Fibroblast of the conjunctiva (primary cell): Measurements from ENCODE around the gene CTPS1.

Source experiments
- DNase-seq: peaks from one replicate; pipeline ENCODE4 v3.0.0-alpha.2; 2010; ENCODE audit warnings: low read depth

CTPS1 gene

DNA sequence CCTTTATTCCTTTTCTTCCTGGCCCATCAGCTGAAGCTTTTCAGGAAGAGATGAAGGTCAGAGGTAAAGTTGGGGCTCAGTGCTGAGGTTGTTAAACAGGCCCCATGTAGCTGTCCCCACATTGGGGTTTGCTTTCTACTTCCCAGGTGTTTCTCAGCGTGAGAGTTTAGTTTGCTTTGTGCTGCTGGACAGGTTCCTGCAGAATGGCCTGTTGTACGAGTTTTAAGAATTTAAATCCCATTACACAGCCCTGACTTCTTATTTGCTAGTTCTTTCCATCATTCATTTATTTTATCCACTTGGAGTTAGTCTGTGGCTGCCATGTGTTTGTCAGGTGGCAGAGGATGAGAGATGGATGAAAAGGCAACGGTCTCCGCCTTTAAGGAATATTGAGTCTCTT lies 19.2 kb downstream of the CTPS1 start:
- DNase-seq, result no peak

DNA sequence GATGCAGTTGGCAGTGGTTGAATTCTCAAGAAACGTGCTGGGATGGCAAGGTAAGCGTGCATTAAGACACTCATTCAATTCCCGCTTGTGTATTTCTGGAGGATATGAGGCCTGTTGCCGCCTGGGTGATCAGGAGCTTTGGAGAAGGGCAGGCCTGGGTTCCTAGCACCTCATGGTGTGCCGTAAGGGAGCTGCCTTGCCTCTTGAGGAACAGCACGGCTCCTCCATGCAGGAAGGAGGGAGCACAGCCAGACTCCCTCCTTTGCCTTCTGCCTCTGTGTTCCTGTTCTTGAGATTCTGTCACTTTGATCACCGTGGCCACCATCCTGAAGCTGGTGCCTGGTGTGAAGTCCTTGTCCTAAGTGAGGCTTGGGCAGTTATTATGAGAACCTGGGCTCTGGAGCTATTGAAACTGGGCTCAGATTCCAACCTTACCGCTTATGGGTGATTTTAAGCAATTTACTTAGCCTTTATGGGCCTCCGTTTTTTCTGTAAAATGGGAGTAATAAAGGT lies 23.7 kb downstream of the CTPS1 start:
- no peak for DNase-seq

DNA sequence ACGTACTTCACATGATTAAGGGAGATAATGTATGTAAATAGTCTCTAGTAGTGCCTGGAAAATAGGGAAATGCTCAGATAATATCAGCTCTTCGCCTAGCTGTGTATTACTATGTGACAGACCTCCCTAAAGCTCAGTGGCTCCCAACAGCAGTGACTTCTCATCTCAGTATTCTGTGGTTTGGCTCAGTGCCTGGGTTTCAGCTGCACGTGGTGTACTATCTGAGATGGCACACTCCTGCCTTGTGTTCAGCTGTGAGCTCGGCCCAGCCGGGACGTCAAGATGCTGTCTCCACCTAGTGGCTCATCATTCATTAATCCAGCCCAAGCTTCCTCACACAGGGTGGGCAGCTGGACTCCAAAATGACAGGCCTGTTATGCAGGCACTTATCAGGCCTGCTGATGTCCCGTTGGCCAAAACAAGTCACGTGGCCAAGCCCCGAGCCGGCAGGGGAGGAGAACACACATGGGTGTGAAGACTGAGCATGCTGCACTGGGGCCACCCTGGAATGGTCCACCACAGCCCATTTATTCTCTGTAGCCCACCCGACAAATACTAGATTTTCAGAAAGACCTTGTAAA lies 24.2 kb downstream of the CTPS1 start:
- peak; percentile 97 for DNase-seq

DNA sequence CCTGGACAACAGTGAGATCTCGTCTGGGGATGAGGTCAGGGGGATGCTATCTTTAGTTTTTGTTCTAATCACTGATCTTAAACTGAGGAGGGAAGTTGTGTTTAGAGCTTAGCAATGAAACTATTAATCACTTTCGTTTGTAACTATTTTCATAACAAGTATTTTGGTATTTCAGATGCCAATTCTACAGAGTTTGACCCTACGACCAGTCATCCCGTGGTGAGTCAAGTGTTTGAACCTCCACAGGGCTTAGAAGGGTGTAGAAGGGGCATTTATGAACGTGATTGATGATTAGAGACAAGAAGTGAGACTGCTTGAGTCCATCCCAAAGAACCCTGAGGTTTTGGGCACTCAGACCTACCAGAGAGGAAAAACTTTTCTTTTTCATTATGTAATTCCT lies 26.4 kb downstream of the CTPS1 start:
- DNase-seq, result no peak

DNA sequence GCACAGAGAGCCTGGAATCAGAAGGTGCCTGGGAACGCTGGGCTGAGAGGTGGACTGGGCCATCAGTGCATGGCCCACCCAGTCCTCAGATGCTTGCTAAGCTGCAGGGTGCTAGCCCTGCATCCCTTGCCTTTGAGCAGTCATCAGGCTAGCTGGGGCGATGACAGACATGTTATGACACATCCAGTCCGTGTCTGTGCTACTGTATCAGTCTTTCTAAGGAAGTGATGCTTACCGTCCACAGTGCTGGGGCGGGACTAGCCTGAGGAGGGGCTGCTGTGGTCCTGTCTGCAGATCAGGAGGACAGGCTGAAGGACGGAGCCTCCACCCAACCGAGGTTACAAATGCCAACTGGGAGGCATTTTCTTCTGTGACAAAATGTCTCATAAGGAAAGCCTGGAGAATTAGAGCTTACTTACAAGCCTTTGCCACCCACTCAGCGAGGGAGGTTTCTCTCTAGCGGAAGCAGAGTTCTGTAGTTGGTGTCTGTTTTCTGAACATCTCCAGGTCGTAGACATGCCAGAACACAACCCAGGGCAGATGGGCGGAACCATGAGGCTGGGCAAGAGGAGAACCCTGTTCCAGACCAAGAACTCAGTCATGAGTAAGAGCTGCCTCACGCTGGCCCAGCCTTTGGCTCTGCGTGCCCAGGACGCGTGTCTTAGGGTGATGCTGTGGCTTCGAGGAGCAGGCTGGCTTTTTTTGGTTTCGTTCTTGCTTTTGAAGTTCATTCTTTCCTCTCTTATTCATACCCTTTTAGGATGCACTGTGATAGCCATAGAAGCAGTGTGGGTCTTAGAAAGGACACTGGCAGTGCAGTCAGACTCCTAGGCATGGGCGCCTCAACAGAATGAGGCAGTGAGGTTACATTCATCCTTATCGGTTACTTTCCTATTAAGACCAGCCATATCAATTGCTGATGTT lies 27.7 kb downstream of the CTPS1 start:
- no peak for DNase-seq

DNA sequence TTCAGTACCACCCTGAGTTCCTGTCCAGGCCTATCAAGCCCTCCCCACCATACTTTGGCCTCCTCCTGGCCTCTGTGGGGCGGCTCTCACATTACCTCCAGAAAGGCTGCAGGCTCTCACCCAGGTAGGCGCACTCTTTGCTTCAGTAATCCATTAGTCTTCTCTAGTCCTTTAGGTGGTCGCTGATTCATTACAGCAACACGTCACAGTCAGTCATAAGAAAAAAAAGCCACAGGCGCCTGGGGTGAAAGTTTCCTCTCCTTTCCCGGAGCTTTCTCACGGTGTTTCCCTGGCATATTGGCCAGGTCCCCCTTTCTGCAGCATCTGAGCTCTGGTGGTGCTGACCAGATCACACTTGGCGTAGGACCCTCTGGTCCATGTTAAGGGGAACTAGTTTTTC lies 30.0 kb downstream of the CTPS1 start:
- no peak for DNase-seq

DNA sequence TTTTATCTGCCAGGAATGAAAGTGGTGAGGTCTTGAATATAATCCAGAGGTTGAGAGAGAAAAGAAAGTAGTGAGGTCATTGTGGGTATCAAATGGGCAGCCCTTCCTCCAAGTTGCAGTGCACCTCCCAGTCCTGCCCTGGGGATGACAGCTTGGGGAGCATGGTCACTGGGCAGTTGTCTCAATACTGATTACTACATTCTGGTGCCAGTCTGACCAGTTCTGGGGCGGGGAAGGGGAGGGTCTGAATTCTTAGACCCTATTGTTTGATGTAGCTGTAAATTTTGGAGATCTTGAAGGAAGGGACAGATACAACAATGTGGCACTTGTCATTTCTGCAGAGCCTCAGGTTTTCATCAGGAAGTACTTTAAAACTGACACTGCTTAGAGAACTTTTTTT lies 30.8 kb downstream of the CTPS1 start:
- no peak for DNase-seq

DNA sequence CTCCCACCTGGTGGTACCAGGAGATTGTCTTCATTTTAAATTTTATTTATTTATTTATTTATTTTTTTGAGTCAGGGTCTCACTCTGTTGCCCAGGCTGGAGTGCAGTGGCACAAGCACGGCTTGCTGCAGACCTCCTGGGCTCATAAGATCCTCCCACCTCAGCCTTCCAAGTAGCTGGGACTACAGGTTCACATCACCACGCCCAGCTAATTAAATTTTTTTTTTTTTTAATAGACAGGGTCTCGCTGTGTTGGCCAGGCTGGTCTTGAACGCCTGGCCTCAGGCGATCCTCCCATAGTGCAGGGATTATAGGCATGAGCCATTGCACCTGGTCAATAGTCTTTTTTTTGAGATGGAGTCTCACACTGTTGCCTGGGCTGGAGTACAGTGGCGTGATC lies 33.5 kb downstream of the CTPS1 start:
- DNase-seq, result no peak

DNA sequence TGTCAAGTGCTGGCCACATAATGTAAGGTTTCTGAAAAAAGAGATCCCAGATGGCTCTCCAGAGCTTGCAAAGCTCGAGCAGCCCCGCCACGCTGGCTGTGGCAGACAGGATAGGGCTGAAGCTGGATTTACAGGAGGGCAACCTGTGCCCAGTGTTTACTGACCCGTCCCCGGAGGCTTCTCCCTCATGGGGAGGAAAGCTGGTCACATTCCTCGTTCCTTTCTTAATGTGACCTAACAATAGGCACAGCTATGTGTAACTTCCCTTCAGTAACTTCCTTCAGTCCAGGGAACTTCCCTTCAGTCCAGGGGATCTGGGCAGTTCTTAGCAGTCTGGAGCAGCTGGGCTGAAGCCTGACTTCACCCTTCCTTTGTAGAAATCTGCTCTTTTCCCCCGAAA lies 34.3 kb downstream of the CTPS1 start:
- DNase-seq, result no peak

DNA sequence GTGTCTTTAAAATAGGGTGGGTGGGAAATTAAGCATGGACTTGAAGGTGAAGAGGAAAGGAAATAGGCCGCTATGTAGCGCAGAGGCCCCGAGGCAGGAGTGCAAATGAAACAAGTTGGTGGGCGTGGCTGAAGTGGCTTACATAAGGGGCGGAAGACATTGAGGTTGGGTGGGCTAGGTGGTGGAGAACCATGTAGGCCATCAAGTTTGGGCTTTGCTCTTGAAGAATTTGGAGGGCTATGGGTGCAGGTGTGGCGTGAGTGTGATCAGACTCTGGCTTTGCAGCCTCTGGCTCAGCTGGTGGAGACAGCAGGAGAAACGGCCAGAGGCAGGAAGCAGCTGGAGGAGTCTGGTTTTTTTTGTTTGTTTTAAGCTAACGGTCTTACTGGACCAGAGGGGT lies 35.4 kb downstream of the CTPS1 start:
- DNase-seq, result no peak

DNA sequence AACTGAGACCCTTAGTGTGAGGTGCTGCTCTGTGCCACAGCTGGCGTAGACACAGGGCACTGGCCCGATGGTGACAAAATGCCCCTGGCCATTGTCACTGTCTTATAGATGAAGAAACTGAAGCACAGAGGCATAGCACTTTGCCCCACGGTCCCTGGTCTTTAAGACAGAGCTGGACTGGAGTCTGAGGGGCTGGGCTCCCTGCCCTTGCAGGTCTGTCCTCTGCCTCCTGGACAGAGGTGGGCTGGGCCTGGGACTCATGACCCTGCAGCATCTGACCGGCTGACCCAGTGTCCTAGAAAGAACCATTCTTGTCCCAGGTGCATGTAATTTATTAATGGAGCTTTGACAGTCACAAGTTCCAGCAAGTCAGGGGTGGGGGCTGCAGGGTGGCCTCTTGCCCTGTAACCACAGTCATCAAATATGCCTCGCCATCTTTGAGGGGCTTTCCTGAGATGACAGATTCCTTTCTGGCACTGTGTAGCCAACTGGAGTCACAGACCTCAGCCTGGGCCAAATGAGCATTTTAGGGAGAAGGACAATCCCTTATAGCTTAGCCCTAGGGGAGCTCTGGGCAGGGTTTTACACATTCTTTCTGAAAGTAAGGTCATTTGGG lies 35.9 kb downstream of the CTPS1 start:
- no peak for DNase-seq

DNA sequence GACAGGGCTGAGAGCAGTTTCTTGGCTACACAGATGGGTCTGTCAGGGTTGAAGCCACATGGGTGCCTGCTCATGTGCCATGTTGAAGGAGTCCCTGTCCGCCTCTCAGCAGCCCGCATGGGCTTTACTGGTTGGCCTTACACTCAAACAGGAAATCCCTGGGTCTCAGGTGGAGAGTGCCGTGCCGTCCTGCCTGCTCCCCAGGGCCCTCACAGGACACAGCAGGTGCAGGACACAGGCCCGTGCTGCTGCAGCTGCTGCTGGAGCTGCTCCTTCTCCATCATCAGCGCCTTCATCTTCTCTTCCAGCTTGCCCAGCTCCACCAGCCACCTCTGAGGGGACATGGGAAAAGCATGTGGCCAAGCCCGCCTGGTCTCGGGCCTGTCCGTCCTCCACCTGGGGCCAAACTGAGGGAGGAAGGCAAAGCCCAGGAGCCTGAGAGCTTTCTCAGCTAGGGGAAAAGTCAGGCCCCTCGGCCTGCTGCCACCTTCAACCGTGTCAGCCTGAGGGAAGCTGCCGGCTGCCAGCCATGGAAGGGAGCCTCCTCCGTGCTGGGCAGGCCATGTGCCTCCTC lies 36.5 kb downstream of the CTPS1 start:
- DNase-seq, result no peak

DNA sequence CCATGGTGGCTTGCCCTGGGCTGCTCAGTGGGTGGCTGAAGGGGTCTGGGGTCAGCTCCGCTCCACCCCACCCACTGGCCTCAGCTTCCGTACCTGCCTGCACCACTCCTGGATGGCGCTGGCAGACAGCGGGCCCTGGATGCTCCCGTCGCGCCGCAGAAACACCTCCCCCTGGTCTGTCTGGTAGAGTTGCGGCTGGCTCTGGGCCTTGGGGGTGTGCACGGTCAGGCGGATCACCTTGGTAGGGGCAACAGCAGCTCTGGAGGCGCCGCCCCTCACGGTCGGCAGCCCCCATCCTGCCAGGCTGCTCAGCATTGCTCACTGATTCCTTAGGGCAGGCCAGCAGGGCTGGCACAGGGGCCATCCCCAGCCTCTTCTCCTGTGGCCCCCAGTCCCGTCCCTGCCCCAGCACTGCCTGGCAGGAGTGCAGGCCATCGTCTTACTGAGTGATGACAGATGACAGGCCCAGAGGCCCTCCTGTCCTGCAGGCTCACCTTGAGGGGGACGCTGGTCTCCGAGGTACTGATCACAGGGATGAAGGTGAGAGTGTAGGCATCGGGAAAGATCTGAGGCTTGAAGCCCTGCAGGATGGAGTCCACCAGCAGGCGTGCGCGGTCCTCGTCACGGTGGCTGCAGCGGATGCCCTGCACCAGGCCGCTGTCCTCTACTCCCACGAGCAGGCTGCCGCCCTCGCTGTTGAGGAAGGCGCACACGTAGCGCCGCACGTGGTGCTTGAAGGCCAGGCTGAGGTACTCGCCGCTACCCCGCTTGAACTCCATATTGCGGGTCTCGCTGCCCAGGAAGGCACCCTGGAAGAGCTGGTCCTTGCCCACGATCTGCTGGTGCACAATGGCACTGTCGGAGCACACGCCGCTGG lies 37.9 kb downstream of the CTPS1 start:
- DNase-seq, result no peak

DNA sequence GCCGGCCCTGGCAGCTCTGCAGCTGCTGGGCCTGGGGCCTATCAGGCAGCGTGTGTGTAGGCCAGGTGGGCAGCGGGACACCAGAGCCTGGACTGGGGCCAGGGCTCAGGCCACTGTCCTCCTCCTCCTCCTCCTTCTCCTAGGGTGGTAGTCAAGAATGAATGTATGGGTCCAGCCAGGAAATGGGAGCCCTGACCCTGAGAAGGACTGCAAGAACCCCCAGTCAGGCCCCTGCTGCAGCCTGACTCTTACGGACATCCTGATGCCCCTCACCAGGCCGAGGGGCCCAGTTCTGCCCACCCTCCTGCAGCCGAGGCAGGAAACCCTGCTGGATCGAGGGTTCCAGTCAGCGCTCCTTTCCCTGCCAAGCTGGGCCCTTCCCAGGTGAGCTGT lies 38.5 kb downstream of the CTPS1 start:
- DNase-seq, result no peak

DNA sequence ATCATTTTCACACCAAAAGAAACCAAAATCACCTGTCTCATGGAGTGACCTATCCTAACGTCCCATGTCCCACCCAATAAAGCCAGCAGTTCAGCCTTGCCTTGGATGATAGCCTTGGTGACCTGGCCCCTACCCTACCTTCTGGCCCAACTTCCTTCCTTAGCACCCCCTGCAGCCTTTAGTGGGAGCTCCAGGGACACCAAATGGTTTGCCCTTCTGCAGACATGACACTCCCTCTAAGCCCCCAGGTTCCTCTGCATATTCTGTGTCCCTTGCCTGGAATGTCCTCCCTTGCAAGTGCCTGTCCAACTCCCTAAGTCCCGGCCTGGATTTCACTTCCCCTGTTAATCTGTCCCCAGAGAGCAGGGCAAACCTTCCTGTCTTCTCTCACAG lies 39.9 kb downstream of the CTPS1 start:
- no peak for DNase-seq

DNA sequence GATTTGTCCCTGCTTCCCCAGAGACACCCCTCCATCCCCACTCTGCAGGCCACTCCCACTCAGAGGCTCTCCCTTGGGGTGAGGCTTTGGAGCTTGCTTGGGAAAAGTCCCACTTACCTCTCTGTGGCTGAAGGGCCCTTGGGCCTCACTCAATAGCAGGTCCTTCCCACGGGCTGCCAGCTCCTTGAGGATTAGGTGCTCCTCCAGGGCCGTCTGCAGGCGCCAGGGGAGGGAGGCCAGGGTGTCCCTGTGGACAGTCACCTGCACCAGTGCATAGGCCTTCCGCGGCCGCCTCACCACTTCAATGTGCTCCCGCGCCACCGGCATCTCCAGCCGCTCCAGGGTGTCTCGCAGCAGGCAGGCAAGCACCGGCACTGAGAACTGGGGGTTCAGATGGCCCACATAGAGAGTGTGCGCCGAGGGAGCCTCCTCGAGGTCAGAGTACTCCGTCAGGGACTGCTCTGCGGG lies 40.6 kb downstream of the CTPS1 start:
- DNase-seq, result no peak

DNA sequence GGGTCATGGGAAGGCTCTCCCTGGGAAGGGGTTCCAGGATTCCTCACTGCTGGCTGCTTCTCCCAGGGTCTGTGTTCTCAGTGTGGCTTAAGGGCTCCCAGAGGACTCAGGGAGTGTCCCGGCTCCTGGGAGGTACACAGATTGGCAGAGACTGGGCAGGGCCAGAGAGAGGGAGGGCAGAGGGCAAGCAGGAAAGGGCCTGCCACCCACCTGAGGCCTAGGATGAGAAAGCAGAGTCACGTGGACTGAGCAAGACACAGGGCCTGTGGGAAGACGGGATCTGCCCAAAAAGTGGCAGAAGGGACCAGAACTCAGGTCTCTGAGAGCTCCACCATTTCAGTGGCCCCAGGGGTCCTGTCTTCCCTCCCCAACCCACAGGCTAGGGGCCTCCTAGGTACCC lies 41.2 kb downstream of the CTPS1 start:
- no peak for DNase-seq

DNA sequence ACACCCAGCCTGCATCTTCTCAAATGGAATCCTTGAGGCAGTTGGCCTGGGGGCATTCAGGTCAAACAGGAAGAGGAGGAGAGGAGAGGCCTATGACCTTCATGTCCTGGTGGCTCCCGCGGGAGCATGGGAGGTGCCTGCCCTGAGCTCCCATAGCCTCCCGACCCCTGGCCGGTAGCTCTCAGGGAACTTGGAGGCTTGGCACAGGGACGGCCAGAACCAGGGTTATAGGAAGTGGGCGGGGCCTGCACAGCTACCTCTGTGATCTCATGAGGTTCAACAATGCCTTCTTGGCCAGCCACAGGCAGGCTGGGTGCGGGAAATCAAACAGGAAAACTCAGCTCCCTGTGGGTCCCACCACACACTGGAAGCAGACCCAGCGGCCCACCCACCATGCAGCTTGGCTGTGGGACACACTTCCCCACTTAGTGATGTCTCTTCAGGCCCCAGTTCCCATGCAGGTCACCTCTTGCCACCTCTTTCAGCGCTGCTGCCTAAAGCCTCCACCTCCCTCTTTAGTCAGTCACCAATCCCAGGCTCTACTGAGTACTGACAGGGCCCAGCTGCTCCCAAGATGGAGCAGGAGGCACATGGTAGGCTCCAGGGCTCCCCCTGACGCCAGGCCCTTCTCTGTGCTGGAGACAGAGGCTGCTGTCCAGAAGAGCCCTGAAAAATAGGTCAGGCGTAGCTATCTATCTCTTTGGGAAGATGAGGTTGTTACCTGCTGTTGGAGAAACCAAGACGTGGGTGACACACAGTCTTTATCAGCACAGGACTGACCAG lies 42.2 kb downstream of the CTPS1 start, which contains the start of gene SLFNL1:
Gene SLFNL1 (minus strand): TSS at position 200 of the 783 bp plus-strand sequence. CDS start 1,065 bp downstream, outside the sequence.
- DNase-seq, result no peak

DNA sequence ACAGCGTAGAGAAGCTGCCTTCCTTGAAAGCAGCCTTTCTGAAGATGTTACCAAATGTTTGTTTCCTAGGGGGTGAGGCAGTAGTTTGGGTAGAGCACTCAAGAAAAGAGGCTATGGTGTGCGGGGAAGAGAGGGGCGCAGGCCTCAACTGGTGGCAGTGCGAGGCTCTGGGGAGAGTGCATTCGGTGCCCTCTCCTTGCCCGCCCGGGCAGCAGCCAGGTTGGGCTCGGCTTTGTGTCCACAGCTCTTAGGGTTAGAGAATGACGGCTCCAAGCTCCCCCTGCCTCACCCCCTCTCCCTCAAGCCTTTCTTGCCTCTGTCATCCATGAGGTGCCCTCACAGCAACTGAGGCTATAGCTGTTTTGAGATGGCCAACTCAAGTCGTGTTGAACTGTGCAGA lies 42.9 kb downstream of the CTPS1 start:
- no peak for DNase-seq

DNA sequence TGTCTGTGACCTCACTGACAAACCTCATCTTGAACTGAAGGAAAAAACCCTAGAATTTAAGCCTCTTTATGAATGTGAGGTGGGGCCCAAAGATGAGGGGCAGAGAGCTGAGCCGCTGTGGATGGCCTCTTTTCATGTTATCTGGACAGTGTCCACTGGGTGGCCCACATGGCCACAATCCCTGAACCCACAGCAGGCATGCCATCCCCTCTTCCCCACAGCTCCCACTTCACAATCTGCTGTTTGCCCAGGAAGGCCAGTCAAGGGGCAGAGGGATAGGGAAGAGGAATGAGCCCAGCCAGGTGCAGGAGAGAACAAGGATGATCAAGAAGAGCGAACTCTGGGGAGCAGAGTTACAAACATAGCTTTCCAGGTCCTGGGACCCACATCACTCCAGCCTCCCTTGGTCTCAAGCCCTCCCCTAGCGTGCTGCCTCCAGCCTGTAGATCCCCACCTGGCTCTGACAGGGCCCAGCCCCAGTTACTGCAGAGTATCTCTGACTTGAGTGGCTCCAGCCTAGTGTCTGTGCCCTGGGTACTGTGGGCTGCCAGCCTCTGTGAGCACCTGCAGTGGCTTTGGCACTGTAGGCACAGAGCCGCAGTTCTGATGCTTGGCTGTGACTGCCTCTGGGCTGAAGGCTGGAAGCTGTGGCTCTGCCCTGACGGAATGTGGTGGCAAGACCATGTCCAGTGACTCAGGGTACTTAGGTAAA lies 43.9 kb downstream of the CTPS1 start:
- DNase-seq, result no peak
